Left kidney (tissue), 2 donors: ENCODE results near the gene TMEM229B. TPM values are rescaled to one million over a fixed set of nuclear protein-coding genes. Genes with fewer than 3 reads are reported as not detected.

Experiments used
- DNase-seq: peaks from one replicate; pipeline ENCODE4 v3.0.0-alpha.2; 2013
- polyA plus RNA-seq: library from polyadenylated mRNA; unstranded; fragments of 120-200 nt; gene quantifications from one replicate; pipeline ENCODE4 v1.2.1, GENCODE V29; 2013; ENCODE audit not compliant: insufficient read length

The TMEM229B gene
- polyA plus RNA-seq, 1 donor, result 2.6 TPM

GRCh38 chr14:67515386-67516079, 27.0 kb upstream of the TMEM229B start:
- no peak for DNase-seq

- no peak for DNase-seq
Observed at GRCh38 chr14:67514650-67515385, 26.3 kb upstream of the TMEM229B start.

GRCh38 chr14:67514203-67514607, 25.7 kb upstream of the TMEM229B start:
- no peak for DNase-seq

- DNase-seq, result no peak
Observed at GRCh38 chr14:67513631-67514108, 25.1 kb upstream of the TMEM229B start.

GRCh38 chr14:67512463-67513310, 24.2 kb upstream of the TMEM229B start:
- no peak for DNase-seq

- no peak for DNase-seq
Observed at GRCh38 chr14:67510836-67511235, 22.3 kb upstream of the TMEM229B start.

- no peak for DNase-seq
Observed at GRCh38 chr14:67510121-67510520, 21.6 kb upstream of the TMEM229B start.

GRCh38 chr14:67508956-67509355, 20.4 kb upstream of the TMEM229B start:
- no peak for DNase-seq

GRCh38 chr14:67505254-67505653, 16.7 kb upstream of the TMEM229B start:
- no peak for DNase-seq

GRCh38 chr14:67503331-67503730, 14.8 kb upstream of the TMEM229B start:
- no peak for DNase-seq

- DNase-seq, result no peak
Observed at GRCh38 chr14:67502867-67503266, 14.3 kb upstream of the TMEM229B start.

GRCh38 chr14:67501670-67502069, 13.1 kb upstream of the TMEM229B start:
- no peak for DNase-seq

- no peak for DNase-seq
Observed at GRCh38 chr14:67500981-67501380, 12.5 kb upstream of the TMEM229B start.

- no peak for DNase-seq
Observed at GRCh38 chr14:67497716-67498115, 9.2 kb upstream of the TMEM229B start.

GRCh38 chr14:67497216-67497615, 8.7 kb upstream of the TMEM229B start:
- DNase-seq, result no peak

- no peak for DNase-seq
Observed at GRCh38 chr14:67495827-67496226, 7.3 kb upstream of the TMEM229B start.

GRCh38 chr14:67493092-67493717, 4.7 kb upstream of the TMEM229B start:
- DNase-seq, result no peak

GRCh38 chr14:67492538-67492937, 4.0 kb upstream of the TMEM229B start:
- no peak for DNase-seq

- DNase-seq, result no peak
Observed at GRCh38 chr14:67491741-67492507, 3.4 kb upstream of the TMEM229B start.

- no peak for DNase-seq
Observed at GRCh38 chr14:67491285-67491684, 2.8 kb upstream of the TMEM229B start.

GRCh38 chr14:67490196-67490595, 1.7 kb upstream of the TMEM229B start:
- no peak for DNase-seq
